Endothelial cell of umbilical vein (primary cell): Measurements from ENCODE around the gene ADSS1.

Source experiments
- CTCF ChIP-seq, 2 donors: IDR thresholded peaks; 1 replicate in 1 of 2; 2 replicates in 1 of 2; pipeline ENCODE4 v1.5.1; 2011; ENCODE audit warnings: low read length in 2 of 2, mild to moderate bottlenecking in 2 of 2, moderate library complexity in 2 of 2, control low read depth in 1 of 2, inconsistent platforms in 1 of 2, low read depth in 1 of 2; ENCODE audit not compliant: insufficient read depth in 1 of 2; ENCODE audit errors: extremely low read depth in 1 of 2
- MYC ChIP-seq: IDR thresholded peaks from one replicate; pipeline ENCODE4 v1.6.1; 2011; ENCODE audit warnings: mild to moderate bottlenecking, low read depth, low read length
- POLR2A ChIP-seq: IDR thresholded peaks from 2 replicates; pipeline ENCODE4 v1.6.1; 2012; ENCODE audit warnings: low read depth, mild to moderate bottlenecking, control low read depth, low read length
- POLR2AphosphoS5 ChIP-seq: IDR thresholded peaks from 2 replicates; pipeline ENCODE4 v1.6.1; 2012; ENCODE audit warnings: low read depth, mild to moderate bottlenecking, control low read depth, low read length, moderate library complexity; ENCODE audit not compliant: insufficient read depth

DNA sequence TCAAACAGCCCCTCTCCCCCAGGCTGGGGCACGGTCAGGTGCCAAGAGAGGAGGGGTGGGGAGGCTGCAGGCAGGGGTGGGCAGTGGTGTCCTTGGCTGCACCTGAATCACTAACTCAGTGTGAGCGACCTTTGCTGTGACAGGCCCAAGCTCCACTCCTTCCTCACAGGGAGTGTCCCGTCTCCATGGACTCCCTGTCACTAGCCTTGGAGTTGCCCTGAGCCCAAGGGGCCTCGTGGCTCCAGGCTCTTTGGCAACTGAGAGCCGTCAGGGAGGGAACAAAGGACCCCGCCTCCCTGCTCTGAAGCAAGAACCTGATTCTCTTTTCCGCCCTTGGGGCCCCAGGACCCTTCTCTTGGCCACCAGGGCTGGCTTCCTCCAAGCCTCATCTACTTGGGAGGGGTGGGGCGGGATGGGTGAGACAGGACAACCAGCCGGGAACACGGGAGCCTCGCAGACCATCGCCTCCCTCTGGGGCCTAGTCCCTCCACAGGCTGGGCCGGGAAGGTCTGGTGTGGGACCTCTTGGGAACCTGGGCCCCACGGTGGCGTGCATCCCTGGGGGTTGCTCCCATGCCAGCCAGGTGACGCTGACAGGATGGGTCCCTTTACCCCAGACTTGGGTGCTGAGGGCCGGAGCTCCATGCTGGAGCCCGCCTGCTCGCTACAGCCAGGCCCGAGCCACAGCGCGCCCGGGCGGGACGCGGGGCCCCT is 935 bp upstream of the ADSS1 start:
- no peak for TF ChIP-seq POLR2AphosphoS5
- no peak for TF ChIP-seq POLR2A
- TF ChIP-seq CTCF (IDR thresholded peaks at IDR 0.05; ENCODE audit: extremely low read depth in 1 of 2, insufficient read depth in 1 of 2, low read depth in 1 of 2, low read length in 2 of 2): no peak
- no peak for TF ChIP-seq MYC
